IPS-18a (cell line): ENCODE data around the gene IL1RAP.
A peak's percentile ranks its signal among the peaks of the same experiment; 100 is the strongest.
"Not testable (repeated sequence)": the region's sequence is repeated elsewhere in the genome, so short reads cannot be mapped to it uniquely, and the experiment has no call there.

Experiments
- H3K27ac ChIP-seq: one replicate; pipeline ENCODE4 v1.5.1; 2013; ENCODE audit warnings: low read length
- H3K27me3 ChIP-seq: one replicate; pipeline ENCODE4 v1.6.1; 2013; ENCODE audit warnings: mild to moderate bottlenecking, low read length; ENCODE audit not compliant: control insufficient read depth, insufficient read depth
- H3K36me3 ChIP-seq: one replicate; pipeline ENCODE4 v1.6.1; 2013; ENCODE audit warnings: low read depth, low read length; ENCODE audit not compliant: control insufficient read depth
- H3K4me1 ChIP-seq: one replicate; pipeline ENCODE4 v1.6.1; 2013; ENCODE audit warnings: low read depth, low read length; ENCODE audit not compliant: control insufficient read depth
- H3K4me3 ChIP-seq: one replicate; pipeline ENCODE4 v1.5.1; 2013; ENCODE audit warnings: low read length
- H3K9ac ChIP-seq: one replicate; pipeline ENCODE4 v1.6.1; 2013; ENCODE audit warnings: mild to moderate bottlenecking, low read length, moderate library complexity
- H3K9me3 ChIP-seq: one replicate; pipeline ENCODE4 v1.6.1; 2013; ENCODE audit warnings: low read depth, low read length; ENCODE audit not compliant: control insufficient read depth

The IL1RAP gene

GRCh38 chr3:190514413-190515153 lies 698 bp downstream of the IL1RAP start:
- Histone ChIP-seq H3K27me3 (peaks cover 51% of the 10 kb centered on the region), H3K27ac (no peak overlapping the region), H3K4me3 (peak overlapping the region; percentile 85), H3K9me3 (no peaks in the 10 kb centered on the region), H3K36me3 (no peaks in the 10 kb centered on the region), H3K9ac (no peak overlapping the region), H3K4me1 (no peaks in the 10 kb centered on the region)

- H3K4me3 ChIP-seq, result no peak overlapping the region
- no peak overlapping the region for H3K9ac ChIP-seq
- H3K9me3 ChIP-seq, result no peaks in the 10 kb centered on the region
- H3K27ac ChIP-seq, result no peak overlapping the region
- H3K36me3 ChIP-seq, result no peaks in the 10 kb centered on the region
- H3K4me1 ChIP-seq, result no peaks in the 10 kb centered on the region
- peaks cover 43% of the 10 kb centered on the region for H3K27me3 ChIP-seq
Measured at GRCh38 chr3:190516416-190516815, 2.5 kb downstream of the IL1RAP start.

GRCh38 chr3:190517687-190518086 lies 3.8 kb downstream of the IL1RAP start:
- Histone ChIP-seq H3K4me3 (no peak overlapping the region), H3K36me3 (no peaks in the 10 kb centered on the region), H3K27ac (no peak overlapping the region), H3K27me3 (peaks cover 30% of the 10 kb centered on the region), H3K9ac (no peak overlapping the region), H3K9me3 (no peaks in the 10 kb centered on the region), H3K4me1 (peaks cover 2% of the 10 kb centered on the region)

GRCh38 chr3:190518531-190518930 lies 4.6 kb downstream of the IL1RAP start:
- H3K36me3 ChIP-seq, H3K9ac ChIP-seq: not testable (repeated sequence)

GRCh38 chr3:190519886-190520285 lies 6.0 kb downstream of the IL1RAP start:
- no peaks in the 10 kb centered on the region for H3K9me3 ChIP-seq
- no peak overlapping the region for H3K27ac ChIP-seq
- H3K27me3 ChIP-seq, result peaks cover 13% of the 10 kb centered on the region
- no peak overlapping the region for H3K9ac ChIP-seq
- H3K4me3 ChIP-seq, result no peak overlapping the region
- H3K4me1 ChIP-seq, result peaks cover 5% of the 10 kb centered on the region
- no peaks in the 10 kb centered on the region for H3K36me3 ChIP-seq

More at GRCh38 chr3:190518531-190518930, 4.6 kb downstream of the IL1RAP start:
- H3K4me1 ChIP-seq, H3K4me3 ChIP-seq, H3K27ac ChIP-seq, H3K9me3 ChIP-seq: not testable (repeated sequence)
- H3K27me3 ChIP-seq, result peaks cover 22% of the 10 kb centered on the region

GRCh38 chr3:190521998-190522397 lies 8.1 kb downstream of the IL1RAP start:
- no peaks in the 10 kb centered on the region for H3K9me3 ChIP-seq

GRCh38 chr3:190522621-190523222 lies 8.8 kb downstream of the IL1RAP start:
- Histone ChIP-seq H3K4me3 (no peak overlapping the region), H3K36me3 (no peaks in the 10 kb centered on the region), H3K4me1 (peaks cover 11% of the 10 kb centered on the region), H3K9ac (no peak overlapping the region), H3K27ac (no peak overlapping the region), H3K9me3 (no peaks in the 10 kb centered on the region), H3K27me3 (no peaks in the 10 kb centered on the region)

More at GRCh38 chr3:190521998-190522397, 8.1 kb downstream of the IL1RAP start:
- H3K9ac ChIP-seq, result no peak overlapping the region
- H3K36me3 ChIP-seq, result no peaks in the 10 kb centered on the region
- no peaks in the 10 kb centered on the region for H3K27me3 ChIP-seq
- H3K4me3 ChIP-seq, result no peak overlapping the region
- H3K27ac ChIP-seq, result no peak overlapping the region
- H3K4me1 ChIP-seq, result peaks cover 7% of the 10 kb centered on the region

- H3K9me3 ChIP-seq, result no peaks in the 10 kb centered on the region
- H3K27ac ChIP-seq, result no peak overlapping the region
- H3K36me3 ChIP-seq, result no peaks in the 10 kb centered on the region
- no peak overlapping the region for H3K4me3 ChIP-seq
- no peaks in the 10 kb centered on the region for H3K27me3 ChIP-seq
- peaks cover 11% of the 10 kb centered on the region for H3K4me1 ChIP-seq
- no peak overlapping the region for H3K9ac ChIP-seq
Measured at GRCh38 chr3:190524942-190525341, 11.1 kb downstream of the IL1RAP start.

GRCh38 chr3:190525634-190526033 lies 11.7 kb downstream of the IL1RAP start:
- no peak overlapping the region for H3K4me3 ChIP-seq
- no peaks in the 10 kb centered on the region for H3K27me3 ChIP-seq
- no peak overlapping the region for H3K9ac ChIP-seq
- H3K27ac ChIP-seq, result no peak overlapping the region
- H3K36me3 ChIP-seq, result no peaks in the 10 kb centered on the region
- H3K4me1 ChIP-seq, result peaks cover 11% of the 10 kb centered on the region
- H3K9me3 ChIP-seq, result no peaks in the 10 kb centered on the region

- no peak overlapping the region for H3K4me3 ChIP-seq
- H3K9ac ChIP-seq, result no peak overlapping the region
- peaks cover 11% of the 10 kb centered on the region for H3K4me1 ChIP-seq
- no peaks in the 10 kb centered on the region for H3K9me3 ChIP-seq
- H3K36me3 ChIP-seq, result no peaks in the 10 kb centered on the region
- no peaks in the 10 kb centered on the region for H3K27me3 ChIP-seq
- no peak overlapping the region for H3K27ac ChIP-seq
Measured at GRCh38 chr3:190526787-190527762, 13.2 kb downstream of the IL1RAP start.

GRCh38 chr3:190528706-190529105 lies 14.8 kb downstream of the IL1RAP start:
- Histone ChIP-seq H3K27me3 (no peaks in the 10 kb centered on the region), H3K4me3 (no peak overlapping the region), H3K4me1 (peaks cover 5% of the 10 kb centered on the region), H3K36me3 (no peaks in the 10 kb centered on the region), H3K27ac (no peak overlapping the region), H3K9ac (no peak overlapping the region), H3K9me3 (no peaks in the 10 kb centered on the region)
